ENCODE measurements around the gene TNNI3. TPM values are rescaled to one million over a fixed set of nuclear protein-coding genes. Genes with fewer than 3 reads are reported as not detected.
A peak's percentile ranks its signal among the peaks of the same experiment; 100 is the strongest.

TNNI3 gene
- total RNA-seq, 1 donor from 2014 or later: 3.3 TPM

GRCh38 chr19:55136399-55137102, 21.0 kb downstream of the TNNI3 start:
- no peak overlapping the region for H3K27ac Mint-ChIP-seq (ENCODE audit: unreplicated experiment)
- H3K4me1 Mint-ChIP-seq (ENCODE audit: low read depth, unreplicated experiment): peaks cover 2% of the 10 kb centered on the region
- no peak for TF ChIP-seq CTCF (IDR thresholded peaks at IDR 0.05; ENCODE audit: partially characterized antibody, unreplicated experiment)
- no peak for DNase-seq
- H3K4me3 Mint-ChIP-seq (ENCODE audit: unreplicated experiment): no peak overlapping the region
- H3K9me3 Mint-ChIP-seq (ENCODE audit: unreplicated experiment): peaks cover 2% of the 10 kb centered on the region
- no peaks in the 10 kb centered on the region for H3K36me3 Mint-ChIP-seq (ENCODE audit: unreplicated experiment)
- H3K27me3 Mint-ChIP-seq (ENCODE audit: unreplicated experiment): peaks cover 1% of the 10 kb centered on the region

- no peak for DNase-seq
- H3K4me3 Mint-ChIP-seq (ENCODE audit: unreplicated experiment): no peak overlapping the region
These were observed 22.8 kb downstream of the TNNI3 start for GRCh38 chr19:55134736-55135135.

GRCh38 chr19:55133639-55134444, 23.7 kb downstream of the TNNI3 start:
- no peak for TF ChIP-seq CTCF (IDR thresholded peaks at IDR 0.05; ENCODE audit: partially characterized antibody, unreplicated experiment)
- H3K36me3 Mint-ChIP-seq (ENCODE audit: unreplicated experiment): no peaks in the 10 kb centered on the region
- H3K27ac Mint-ChIP-seq (ENCODE audit: unreplicated experiment): peak overlapping the region; percentile 88
- H3K4me3 Mint-ChIP-seq (ENCODE audit: unreplicated experiment): peak overlapping the region; percentile 64
- peaks cover 1% of the 10 kb centered on the region for H3K27me3 Mint-ChIP-seq (ENCODE audit: unreplicated experiment)
- H3K9me3 Mint-ChIP-seq (ENCODE audit: unreplicated experiment): peaks cover 3% of the 10 kb centered on the region
- H3K4me1 Mint-ChIP-seq (ENCODE audit: low read depth, unreplicated experiment): no peaks in the 10 kb centered on the region
- peak; percentile 78 for DNase-seq

More at GRCh38 chr19:55134736-55135135, 22.8 kb downstream of the TNNI3 start:
- peaks cover 3% of the 10 kb centered on the region for H3K9me3 Mint-ChIP-seq (ENCODE audit: unreplicated experiment)
- peaks cover 1% of the 10 kb centered on the region for H3K27me3 Mint-ChIP-seq (ENCODE audit: unreplicated experiment)
- H3K36me3 Mint-ChIP-seq (ENCODE audit: unreplicated experiment): no peaks in the 10 kb centered on the region
- H3K4me1 Mint-ChIP-seq (ENCODE audit: low read depth, unreplicated experiment): no peaks in the 10 kb centered on the region
- peak overlapping the region; percentile 38 for H3K27ac Mint-ChIP-seq (ENCODE audit: unreplicated experiment)
- TF ChIP-seq CTCF (IDR thresholded peaks at IDR 0.05; ENCODE audit: partially characterized antibody, unreplicated experiment): no peak

- Mint-ChIP-seq H3K4me3 (ENCODE audit: unreplicated experiment) (no peak overlapping the region), H3K4me1 (ENCODE audit: low read depth, unreplicated experiment) (peaks cover under 1% of the 10 kb centered on the region), H3K27me3 (ENCODE audit: unreplicated experiment) (peaks cover 1% of the 10 kb centered on the region), H3K27ac (ENCODE audit: unreplicated experiment) (peak overlapping the region; percentile 88), H3K9me3 (ENCODE audit: unreplicated experiment) (peaks cover 3% of the 10 kb centered on the region), H3K36me3 (ENCODE audit: unreplicated experiment) (peaks cover 5% of the 10 kb centered on the region)
- no peak for TF ChIP-seq CTCF (IDR thresholded peaks at IDR 0.05; ENCODE audit: partially characterized antibody, unreplicated experiment)
- DNase-seq: no peak
These were observed 24.9 kb downstream of the TNNI3 start for GRCh38 chr19:55132453-55133129.
